Measurements from ENCODE around the gene EZR. TPM values are rescaled to one million over a fixed set of nuclear protein-coding genes. Genes with fewer than 3 reads are reported as not detected.

EZR gene
- total RNA-seq, 6 donors from 2014 or later, result 188 to 810 (median 346) TPM

- H3K36me3 ChIP-seq, result peaks cover 43 to 91% (median 79%) of the 10 kb centered on the region in 4 donors
- TF ChIP-seq POLR2AphosphoS5 (IDR thresholded peaks at IDR 0.05) (no peak), CTCF (IDR thresholded peaks at IDR 0.05) (no peak), EP300 (IDR thresholded peaks at IDR 0.05) (no peak), POLR2A (IDR thresholded peaks at IDR 0.05) (no peak)
- no peak overlapping the region for H3K27ac ChIP-seq
- peak in 1 of 2 donors; percentile 5 for ATAC-seq (ENCODE audit: low FRiP score in 2 of 2)
- DNase-seq, result peak in 1 of 2 donors; percentile 50
- no peaks in the 10 kb centered on the region for H3K27me3 ChIP-seq
- no peak overlapping the region for H3K4me3 ChIP-seq
- WGBS, 2 donors, result 75 to 77% methylated on average over 11 to 12 of the region's 12 CpGs
- H3K9me3 ChIP-seq, result no peaks in the 10 kb centered on the region
- H3K4me1 ChIP-seq, result peaks cover 3 to 26% (median 12%) of the 10 kb centered on the region in 4 donors
These were observed 34.1 kb downstream of the EZR start for GRCh38 chr6:158785036-158785435.

- ATAC-seq (ENCODE audit: low FRiP score in 2 of 2) (no peak), DNase-seq (no peak)
- Histone ChIP-seq H3K4me1 (peaks cover 3 to 31% (median 9%) of the 10 kb centered on the region in 4 donors), H3K9me3 (no peaks in the 10 kb centered on the region), H3K27ac (no peak overlapping the region), H3K4me3 (no peak overlapping the region), H3K27me3 (no peaks in the 10 kb centered on the region), H3K36me3 (peaks cover 43 to 97% (median 83%) of the 10 kb centered on the region in 4 donors)
- TF ChIP-seq CTCF (IDR thresholded peaks at IDR 0.05) (no peak), EP300 (IDR thresholded peaks at IDR 0.05) (no peak), POLR2A (IDR thresholded peaks at IDR 0.05) (no peak), POLR2AphosphoS5 (IDR thresholded peaks at IDR 0.05) (no peak)
- 70 to 81% methylated on average over 5 to 6 of the region's 6 CpGs for WGBS, 2 donors
These were observed 34.7 kb downstream of the EZR start for GRCh38 chr6:158784505-158784904.

DNA sequence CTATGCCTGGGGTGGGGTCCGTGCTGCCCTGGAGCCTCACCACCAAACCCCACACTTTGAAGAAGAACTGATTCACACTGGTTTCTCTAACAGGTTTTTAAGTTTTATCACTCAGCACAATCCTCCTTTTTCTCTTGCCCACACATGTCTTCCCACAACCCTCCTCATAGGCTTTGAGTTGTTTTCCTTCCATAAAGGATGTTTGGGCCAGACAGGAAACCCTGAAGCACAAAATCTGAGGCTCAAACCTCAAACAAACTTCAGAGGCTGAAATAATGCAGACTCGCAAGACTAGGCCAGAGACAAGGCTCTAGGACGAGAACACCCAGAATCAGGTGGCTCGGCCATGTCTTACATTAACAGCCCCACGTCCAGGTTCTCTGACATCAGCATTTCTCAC, 35.3 kb downstream of the EZR start:
- Histone ChIP-seq H3K9me3 (no peaks in the 10 kb centered on the region), H3K27me3 (no peaks in the 10 kb centered on the region), H3K4me1 (peaks cover 3 to 32% (median 9%) of the 10 kb centered on the region in 4 donors), H3K36me3 (peaks cover 43 to 100% (median 84%) of the 10 kb centered on the region in 4 donors), H3K4me3 (no peak overlapping the region), H3K27ac (no peak overlapping the region)
- TF ChIP-seq POLR2AphosphoS5 (IDR thresholded peaks at IDR 0.05) (no peak), POLR2A (IDR thresholded peaks at IDR 0.05) (no peak), EP300 (IDR thresholded peaks at IDR 0.05) (no peak), CTCF (IDR thresholded peaks at IDR 0.05) (no peak)
- WGBS, 2 donors, result 96 to 97% methylated on average over 5 of the region's 5 CpGs
- DNase-seq (no peak), ATAC-seq (ENCODE audit: low FRiP score in 2 of 2) (no peak)

DNA sequence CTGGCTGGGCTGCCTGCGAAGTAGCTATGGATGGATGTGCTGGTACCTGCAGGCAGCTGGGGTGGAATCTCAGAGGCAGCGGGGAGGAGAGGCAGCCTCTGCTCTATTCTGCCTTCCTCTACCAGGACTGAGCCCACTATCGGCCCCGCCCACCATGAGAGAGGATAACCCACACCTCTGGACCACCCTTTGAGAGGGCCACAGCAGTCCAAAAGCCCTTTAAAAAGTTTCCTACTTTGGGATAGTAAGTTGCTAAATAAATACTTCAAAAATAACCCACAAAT, 36.1 kb downstream of the EZR start:
- WGBS, 2 donors, result 82 to 94% methylated on average over 3 to 4 of the region's 4 CpGs
- H3K36me3 ChIP-seq, result peaks cover 43 to 100% (median 81%) of the 10 kb centered on the region in 4 donors
- no peaks in the 10 kb centered on the region for H3K9me3 ChIP-seq
- ATAC-seq (ENCODE audit: low FRiP score in 2 of 2), result no peak
- H3K27ac ChIP-seq, result peak overlapping the region in 1 of 4 donors; percentile 47
- DNase-seq, result peak in 1 of 2 donors; percentile 19
- TF ChIP-seq CTCF (IDR thresholded peaks at IDR 0.05) (no peak), POLR2AphosphoS5 (IDR thresholded peaks at IDR 0.05) (no peak)
- peaks cover 3 to 32% (median 9%) of the 10 kb centered on the region in 4 donors for H3K4me1 ChIP-seq
- H3K27me3 ChIP-seq, result no peaks in the 10 kb centered on the region
- no peak overlapping the region for H3K4me3 ChIP-seq

- ATAC-seq (ENCODE audit: low FRiP score in 2 of 2) (no peak), DNase-seq (peak in 1 of 2 donors; percentile 12)
- Histone ChIP-seq H3K9me3 (no peaks in the 10 kb centered on the region), H3K4me3 (no peak overlapping the region), H3K27me3 (no peaks in the 10 kb centered on the region), H3K4me1 (peaks cover 3 to 32% (median 9%) of the 10 kb centered on the region in 4 donors), H3K27ac (peak overlapping the region in 3 of 4 donors; percentile 18 to 71 (median 47)), H3K36me3 (peaks cover 40 to 100% (median 82%) of the 10 kb centered on the region in 4 donors)
- TF ChIP-seq EP300 (IDR thresholded peaks at IDR 0.05) (no peak), CTCF (IDR thresholded peaks at IDR 0.05) (no peak), POLR2AphosphoS5 (IDR thresholded peaks at IDR 0.05) (no peak), POLR2A (IDR thresholded peaks at IDR 0.05) (no peak)
- WGBS, 2 donors, result 95% methylated on average over 11 of the region's 11 CpGs
These were observed 36.6 kb downstream of the EZR start for GRCh38 chr6:158782432-158783166.
